Panc1 (cell line): ENCODE measurements around the gene RPLP1. TPM values are rescaled to one million over a fixed set of nuclear protein-coding genes. Genes with fewer than 3 reads are reported as not detected.

ENCODE experiments used
- ATAC-seq: fragments of 200-7000 bp; cut with Tn5 transposase; 2 replicates; pipeline ENCODE4 v1.9.1; 2020; ENCODE audit warnings: mild to moderate bottlenecking, moderate library complexity
- BruUV-seq: library from RNA; stranded (reverse); fragments of 400-500 nt; replicated peaks from 2 replicates; lab custom pipeline; 2021; lab: Mats Ljungman, UMichigan
- CTCF ChIA-PET: fragments of 300-600 bp; sonication (Branson Sonifier 250); formaldehyde crosslinking; loops from one replicate; lab custom pipeline; 2022; ENCODE audit warnings: antibody characterized with exemption; lab: Charles Lee
- POLR2A ChIA-PET: fragments of 300-600 bp; sonication (Branson Sonifier 250); formaldehyde crosslinking; loops from one replicate; lab custom pipeline; 2022; ENCODE audit warnings: antibody characterized with exemption; lab: Charles Lee
- DNase-seq: peaks from one replicate; pipeline ENCODE4 v3.0.0-alpha.2; 2010; ENCODE audit warnings: low read depth, low spot score
- H3K27ac ChIP-seq: 2 replicates; pipeline ENCODE4 v1.5.1; 2011; ENCODE audit warnings: mild to moderate bottlenecking, low read length, inconsistent platforms
- H3K27me3 ChIP-seq: fragments of 200-500 bp; sonication (Bioruptor generic); 2 replicates; pipeline ENCODE4 v1.6.0; 2014; ENCODE audit warnings: low read length, inconsistent platforms; ENCODE audit not compliant: control insufficient read depth, insufficient read depth
- H3K36me3 ChIP-seq: fragments of 200-500 bp; sonication (Bioruptor generic); 2 replicates; pipeline ENCODE4 v1.5.1; 2014; ENCODE audit warnings: inconsistent platforms, mild to moderate bottlenecking, low read length, moderate library complexity; ENCODE audit not compliant: control insufficient read depth, insufficient read depth
- H3K4me1 ChIP-seq: 2 replicates; pipeline ENCODE4 v1.5.1; 2011; ENCODE audit warnings: inconsistent platforms, mild to moderate bottlenecking, low read length, moderate library complexity; ENCODE audit not compliant: control insufficient read depth, insufficient read depth
- H3K4me3 ChIP-seq, 2 experiments: 2 replicates each; pipeline ENCODE4 v1.5.1; 2011 to 2012; ENCODE audit warnings: low read depth in 2 of 2, low read length in 2 of 2, mild to moderate bottlenecking in 2 of 2, inconsistent platforms in 1 of 2, moderate library complexity in 1 of 2
- H3K9me3 ChIP-seq: fragments of 200-500 bp; sonication (Bioruptor generic); 2 replicates; pipeline ENCODE4 v1.5.1; 2014; ENCODE audit warnings: low read depth, mild to moderate bottlenecking, inconsistent platforms, low read length, moderate library complexity; ENCODE audit not compliant: control insufficient read depth, insufficient read depth
- POLR2AphosphoS5 ChIP-seq: IDR thresholded peaks from 2 replicates; pipeline ENCODE4 v1.6.1; 2012; ENCODE audit warnings: mild to moderate bottlenecking, low read depth, low read length, moderate library complexity
- SIN3A ChIP-seq: IDR thresholded peaks from 2 replicates; pipeline ENCODE4 v1.6.1; 2012; ENCODE audit warnings: low read depth, mild to moderate bottlenecking, low read length, moderate library complexity, borderline replicate concordance; ENCODE audit not compliant: insufficient read depth
- TCF7L2 ChIP-seq: IDR thresholded peaks from 2 replicates; pipeline ENCODE4 v1.6.1; 2011; ENCODE audit warnings: mild to moderate bottlenecking, low read depth, low read length, inconsistent platforms
- in situ Hi-C: cut with HindIII; loops from 2 replicates; pipeline ENCODE4 v1.10.0; 2016; ENCODE audit warnings: low sequenced_read_pairs, low pct_unique_long_range_greater_than_20kb
- intact Hi-C: fragments of 100-400 bp; cut with micrococcal nuclease; formaldehyde crosslinking; loops from one replicate; pipeline ENCODE4 v1.10.0; 2022; ENCODE audit not compliant: unreplicated experiment
- total RNA-seq: library from RNA; stranded (reverse); gene quantifications from one replicate; pipeline ENCODE4 v1.2.1, GENCODE V29; 2021; ENCODE audit not compliant: unreplicated experiment
- TF ChIP-seq, protein P1 (sequence below), 2 experiments: IDR thresholded peaks; 2 replicates each; pipeline ENCODE4 v1.6.1; 2011 to 2012; ENCODE audit warnings: low read depth in 2 of 2, control low read depth in 1 of 2, low read length in 1 of 2, mild to moderate bottlenecking in 1 of 2, moderate library complexity in 1 of 2; ENCODE audit not compliant: insufficient read depth in 1 of 2
- TF ChIP-seq, protein P2 (sequence below): fragments of 450-650 bp; IDR thresholded peaks from 2 replicates; pipeline ENCODE4 v1.5.1; 2017; ENCODE audit warnings: mild to moderate bottlenecking

The RPLP1 gene
- total RNA-seq, 1 experiment from 2014 or later, result 2,076 TPM

DNA sequence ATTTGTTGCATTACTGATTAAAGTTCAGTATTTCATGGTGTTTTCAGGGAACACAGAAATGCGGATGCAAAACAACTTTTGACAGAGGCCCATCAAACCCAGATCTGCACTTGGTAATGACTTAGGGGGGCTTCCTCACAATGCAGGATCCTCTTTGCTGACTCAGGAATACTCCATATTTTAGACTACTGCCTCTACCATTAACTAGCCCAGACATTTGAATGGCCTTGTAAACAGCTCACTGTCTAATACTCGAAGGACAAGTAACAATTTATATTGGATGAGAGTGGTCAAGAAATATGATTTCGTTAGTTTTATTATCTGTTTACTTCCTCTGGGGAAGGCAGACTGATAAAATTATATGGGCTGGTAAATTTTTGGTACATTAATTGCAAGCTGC, 47.5 kb upstream of the RPLP1 start:
- POLR2A ChIA-PET, result interaction anchor here (1.4 kb wide), 1 partner anchor 48 kb away, joined by 5 read pairs; the partner anchor contains the start of gene RPLP1
- in situ Hi-C loops (no loop called here), intact Hi-C loops (no loop called here)
- BruUV-seq, result no TSS peak
- Histone ChIP-seq H3K4me1 (0 out of 2 replicates have a peak, but pooled peaks cover 5% of the 10 kb centered on the region), H3K27me3 (no peaks in the 10 kb centered on the region), H3K9me3 (no peaks in the 10 kb centered on the region), H3K27ac (no peak overlapping the region), H3K36me3 (no peaks in the 10 kb centered on the region), H3K4me3 (no peak overlapping the region)
- DNase-seq (no peak), ATAC-seq (no peak)
- TF ChIP-seq, protein P1, sequence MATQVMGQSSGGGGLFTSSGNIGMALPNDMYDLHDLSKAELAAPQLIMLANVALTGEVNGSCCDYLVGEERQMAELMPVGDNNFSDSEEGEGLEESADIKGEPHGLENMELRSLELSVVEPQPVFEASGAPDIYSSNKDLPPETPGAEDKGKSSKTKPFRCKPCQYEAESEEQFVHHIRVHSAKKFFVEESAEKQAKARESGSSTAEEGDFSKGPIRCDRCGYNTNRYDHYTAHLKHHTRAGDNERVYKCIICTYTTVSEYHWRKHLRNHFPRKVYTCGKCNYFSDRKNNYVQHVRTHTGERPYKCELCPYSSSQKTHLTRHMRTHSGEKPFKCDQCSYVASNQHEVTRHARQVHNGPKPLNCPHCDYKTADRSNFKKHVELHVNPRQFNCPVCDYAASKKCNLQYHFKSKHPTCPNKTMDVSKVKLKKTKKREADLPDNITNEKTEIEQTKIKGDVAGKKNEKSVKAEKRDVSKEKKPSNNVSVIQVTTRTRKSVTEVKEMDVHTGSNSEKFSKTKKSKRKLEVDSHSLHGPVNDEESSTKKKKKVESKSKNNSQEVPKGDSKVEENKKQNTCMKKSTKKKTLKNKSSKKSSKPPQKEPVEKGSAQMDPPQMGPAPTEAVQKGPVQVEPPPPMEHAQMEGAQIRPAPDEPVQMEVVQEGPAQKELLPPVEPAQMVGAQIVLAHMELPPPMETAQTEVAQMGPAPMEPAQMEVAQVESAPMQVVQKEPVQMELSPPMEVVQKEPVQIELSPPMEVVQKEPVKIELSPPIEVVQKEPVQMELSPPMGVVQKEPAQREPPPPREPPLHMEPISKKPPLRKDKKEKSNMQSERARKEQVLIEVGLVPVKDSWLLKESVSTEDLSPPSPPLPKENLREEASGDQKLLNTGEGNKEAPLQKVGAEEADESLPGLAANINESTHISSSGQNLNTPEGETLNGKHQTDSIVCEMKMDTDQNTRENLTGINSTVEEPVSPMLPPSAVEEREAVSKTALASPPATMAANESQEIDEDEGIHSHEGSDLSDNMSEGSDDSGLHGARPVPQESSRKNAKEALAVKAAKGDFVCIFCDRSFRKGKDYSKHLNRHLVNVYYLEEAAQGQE (IDR thresholded peaks at IDR 0.05; ENCODE audit: insufficient read depth in 1 of 2, low read depth in 2 of 2, low read length in 1 of 2), result no peak
- TF ChIP-seq SIN3A (no peak), TCF7L2 (no peak), POLR2AphosphoS5 (no peak)
- TF ChIP-seq, protein P2, sequence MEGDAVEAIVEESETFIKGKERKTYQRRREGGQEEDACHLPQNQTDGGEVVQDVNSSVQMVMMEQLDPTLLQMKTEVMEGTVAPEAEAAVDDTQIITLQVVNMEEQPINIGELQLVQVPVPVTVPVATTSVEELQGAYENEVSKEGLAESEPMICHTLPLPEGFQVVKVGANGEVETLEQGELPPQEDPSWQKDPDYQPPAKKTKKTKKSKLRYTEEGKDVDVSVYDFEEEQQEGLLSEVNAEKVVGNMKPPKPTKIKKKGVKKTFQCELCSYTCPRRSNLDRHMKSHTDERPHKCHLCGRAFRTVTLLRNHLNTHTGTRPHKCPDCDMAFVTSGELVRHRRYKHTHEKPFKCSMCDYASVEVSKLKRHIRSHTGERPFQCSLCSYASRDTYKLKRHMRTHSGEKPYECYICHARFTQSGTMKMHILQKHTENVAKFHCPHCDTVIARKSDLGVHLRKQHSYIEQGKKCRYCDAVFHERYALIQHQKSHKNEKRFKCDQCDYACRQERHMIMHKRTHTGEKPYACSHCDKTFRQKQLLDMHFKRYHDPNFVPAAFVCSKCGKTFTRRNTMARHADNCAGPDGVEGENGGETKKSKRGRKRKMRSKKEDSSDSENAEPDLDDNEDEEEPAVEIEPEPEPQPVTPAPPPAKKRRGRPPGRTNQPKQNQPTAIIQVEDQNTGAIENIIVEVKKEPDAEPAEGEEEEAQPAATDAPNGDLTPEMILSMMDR, result no peak
- CTCF ChIA-PET, result interaction anchor here (0.6 to 1.0 kb wide), 2 partner anchors 10 to 139 kb away, joined by 3 read pairs; no protein-coding TSS in a partner anchor

DNA sequence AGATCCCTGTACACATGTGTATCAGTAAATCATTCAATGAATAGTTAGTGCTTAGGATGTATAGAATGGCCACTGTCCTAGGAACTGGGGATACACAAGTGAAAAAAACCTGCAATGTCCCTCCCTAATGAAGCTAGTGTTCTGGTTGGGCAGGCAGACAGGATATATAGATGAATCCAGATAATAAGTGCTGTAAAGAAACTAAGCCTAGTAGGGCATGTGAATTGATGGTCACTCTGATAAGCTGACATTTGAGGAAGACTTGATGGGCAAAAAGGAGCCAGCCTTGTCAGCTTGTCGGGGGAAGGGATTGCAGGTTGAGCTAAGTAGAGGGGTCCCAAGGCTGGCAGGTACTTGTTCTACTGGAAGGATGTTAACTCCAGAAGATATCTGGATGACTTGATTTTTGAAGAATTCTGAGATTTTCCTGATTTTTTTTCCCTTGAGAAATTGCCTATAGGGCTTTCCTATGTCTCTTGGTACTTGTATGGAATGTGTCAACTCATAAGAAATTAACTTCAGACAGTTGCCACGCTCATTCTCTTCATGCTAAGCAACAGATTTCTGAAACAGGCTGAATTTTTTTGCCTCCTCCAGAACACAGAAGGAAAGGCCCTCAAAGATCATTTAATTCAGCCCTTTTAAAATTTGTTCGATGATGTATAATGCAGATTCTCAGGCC, 44.8 kb upstream of the RPLP1 start:
- no TSS peak for BruUV-seq
- no peaks in the 10 kb centered on the region for H3K9me3 ChIP-seq
- H3K4me1 ChIP-seq, result peaks cover 5% of the 10 kb centered on the region; the same call in 1 of the 2 replicates
- H3K27ac ChIP-seq, result no peak overlapping the region
- intact Hi-C loops (no loop called here), in situ Hi-C loops (no loop called here)
- TF ChIP-seq, protein P1 (IDR thresholded peaks at IDR 0.05; ENCODE audit: insufficient read depth in 1 of 2, low read depth in 2 of 2, low read length in 1 of 2), result no peak
- TF ChIP-seq, protein P2, result no peak
- TF ChIP-seq POLR2AphosphoS5 (no peak), TCF7L2 (no peak), SIN3A (no peak)
- ChIA-PET POLR2A (interaction anchor here (0.6 kb wide), 1 partner anchor 1532 kb away, joined by 8 read pairs; no protein-coding TSS in a partner anchor), CTCF (interaction anchor here (0.8 kb wide), 1 partner anchor 14 kb away, joined by 4 read pairs; no protein-coding TSS in a partner anchor)
- H3K27me3 ChIP-seq, result no peaks in the 10 kb centered on the region
- H3K4me3 ChIP-seq, result no peak overlapping the region
- H3K36me3 ChIP-seq, result no peaks in the 10 kb centered on the region
- DNase-seq, result no peak
- ATAC-seq, result no peak
